Measurements from ENCODE around the gene TNFRSF1A. TPM values are rescaled to one million over a fixed set of nuclear protein-coding genes. Genes with fewer than 3 reads are reported as not detected.

Gene TNFRSF1A
- total and polyA plus RNA-seq, 9 of the 15 experiments (the other 6 are each of a cell fraction or from before 2014, with no cell fraction given): 0.76 to 43.5 (median 30.0) TPM

- TF ChIP-seq ETV6 (IDR thresholded peaks at IDR 0.05; ENCODE audit: borderline replicate concordance in 1 of 2, low read depth in 2 of 2, low read length in 1 of 2): peak; percentile 75 to 87; a peak in 3 of 4 replicates
- no peak for TF ChIP-seq ETV6 (CRISPR knock-in tag; IDR thresholded peaks at IDR 0.05; ENCODE audit: borderline replicate concordance)
- peak in 1 of 2 experiments; percentile 25; a peak in 1 of 4 replicates for TF ChIP-seq MAZ (CRISPR knock-in tag; conservative IDR thresholded peaks at IDR 0.05 in 1 of 2, IDR thresholded peaks at IDR 0.05 in 1 of 2)
- TF ChIP-seq ZFX (CRISPR knock-in tag; IDR thresholded peaks at IDR 0.05): peak; percentile 45
- no peak for TF ChIP-seq HIVEP1 (CRISPR knock-in tag; IDR thresholded peaks at IDR 0.05)
- peak; percentile 45; the same call in 1 of the 2 replicates for TF ChIP-seq POLR2AphosphoS5 (IDR thresholded peaks at IDR 0.05; ENCODE audit: control insufficient read depth, insufficient read depth, low read depth, low read length)
- TF ChIP-seq BHLHE40 (IDR thresholded peaks at IDR 0.05; ENCODE audit: low read length): peak; percentile 9; the same call in 1 of the 2 replicates
- no peak for TF ChIP-seq LCOR (CRISPR knock-in tag; IDR thresholded peaks at IDR 0.05)
- no peak for TF ChIP-seq ILK (tag; IDR thresholded peaks at IDR 0.05; ENCODE audit: borderline replicate concordance, low read depth)
- 0 out of 2 replicates have a peak, but pooled peaks have one; percentile 14 for TF ChIP-seq CBX1 (IDR thresholded peaks at IDR 0.05; ENCODE audit: low read depth)
- no peak for TF ChIP-seq CHD7 (IDR thresholded peaks at IDR 0.05; ENCODE audit: low read depth, low read length)
- peak; percentile 75 for TF ChIP-seq RBFOX2 (IDR thresholded peaks at IDR 0.05; ENCODE audit: low read depth, low read length)
Measured at GRCh38 chr12:6336889-6337853, 4.7 kb downstream of the TNFRSF1A start (continued).

All from K562 (cell line).